ENCODE measurements around the gene PAK1. TPM values are rescaled to one million over a fixed set of nuclear protein-coding genes. Genes with fewer than 3 reads are reported as not detected.

The PAK1 gene
- total and polyA plus RNA-seq, 2 donors (not counting 1 experiment from before 2014, with no cell fraction given) = 11.9 to 23.4 TPM

DNA sequence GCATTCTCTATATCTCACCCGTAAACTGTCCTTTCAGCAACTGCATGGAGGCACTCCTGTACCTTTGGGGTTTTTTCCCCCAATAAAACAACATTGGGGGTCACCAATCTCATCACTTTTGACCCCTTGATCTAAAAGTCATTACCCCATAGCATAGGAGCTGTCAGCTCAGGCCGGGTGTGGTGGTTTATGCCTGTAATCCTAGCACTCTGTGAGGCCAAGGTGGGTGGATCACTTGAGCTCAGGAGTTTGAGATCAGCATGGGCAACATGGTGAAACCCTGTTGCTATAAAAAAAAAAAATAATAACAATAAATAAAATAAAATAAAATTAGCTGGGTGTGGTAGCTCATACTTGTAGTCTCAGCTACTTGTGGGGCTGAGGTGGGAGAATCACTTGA is 155.3 kb downstream of the PAK1 start:
- CTCF ChIA-PET = no interaction called here

DNA sequence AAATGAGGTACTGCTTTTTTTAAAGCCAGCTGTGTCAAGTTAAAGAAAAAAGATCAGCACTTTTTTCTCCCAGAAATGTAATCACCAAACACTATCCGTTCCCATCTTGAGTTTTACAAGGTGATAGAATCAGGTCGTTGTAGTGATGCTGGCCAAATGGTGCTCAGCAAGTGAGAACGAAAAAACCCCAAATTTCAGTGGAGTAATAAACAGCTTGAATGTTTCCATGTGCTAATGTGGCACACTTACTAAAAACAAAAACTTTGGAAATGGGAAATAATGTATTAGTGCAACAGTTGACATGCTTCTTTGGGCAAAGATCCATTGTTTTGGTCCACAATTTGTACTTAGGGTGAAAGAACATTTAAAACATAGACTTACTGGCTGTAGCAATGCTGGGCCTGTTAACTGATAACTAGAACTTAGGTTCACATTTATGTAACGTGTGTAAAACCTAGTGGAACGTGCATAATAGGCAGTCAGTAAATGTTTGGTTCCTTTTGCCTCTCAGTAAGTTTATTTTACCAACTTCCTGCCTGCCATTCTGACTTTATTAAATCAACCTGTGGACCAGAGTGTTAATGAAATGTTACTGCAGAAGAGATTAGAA is 157.1 kb downstream of the PAK1 start:
- H3K4me1 Mint-ChIP-seq = no peaks in the 10 kb centered on the region
- no peaks in the 10 kb centered on the region for H3K9me3 Mint-ChIP-seq (ENCODE audit: insufficient read depth)
- Histone ChIP-seq H3K27ac (ENCODE audit: low read length in 2 of 2) (no peak overlapping the region), H3K27me3 (replicated peaks in 1 of 4; ENCODE audit: control extremely low read depth in 1 of 4, control insufficient read depth in 3 of 4, insufficient read depth in 4 of 4, low read length in 3 of 4) (no peaks in the 10 kb centered on the region), H3K4me3 (ENCODE audit: control extremely low read depth in 1 of 5, extremely low read depth in 1 of 5, insufficient read depth in 1 of 5, low read depth in 2 of 5, low read length in 4 of 5) (no peak overlapping the region), H3K9me3 (ENCODE audit: control extremely low read depth in 1 of 3, control insufficient read depth in 2 of 3, insufficient read depth in 1 of 3, low read length in 2 of 3) (peaks cover 0 to 2% (median 0%) of the 10 kb centered on the region in 3 donors), H3K79me2 (ENCODE audit: control insufficient read depth, insufficient read depth, low read length) (no peaks in the 10 kb centered on the region), H3K4me1 (ENCODE audit: control insufficient read depth in 2 of 2, insufficient read depth in 2 of 2, low read length in 2 of 2) (no peaks in the 10 kb centered on the region), H3K4me2 (replicated peaks; ENCODE audit: low read depth, low read length, poor library complexity, severe bottlenecking) (no peak overlapping the region), H2AFZ (ENCODE audit: insufficient read depth, low read depth, low read length, poor library complexity, severe bottlenecking) (no peak overlapping the region), H3K36me3 (replicated peaks in 1 of 2; ENCODE audit: control extremely low read depth in 1 of 2, control insufficient read depth in 1 of 2, extremely low read depth in 1 of 2, insufficient read depth in 2 of 2, low read length in 1 of 2) (peaks cover 0 to 4% of the 10 kb centered on the region in 2 experiments), H4K20me1 (ENCODE audit: control insufficient read depth, insufficient read depth, low read length, poor library complexity, severe bottlenecking) (no peaks in the 10 kb centered on the region), H3K9ac (ENCODE audit: low read length) (no peak overlapping the region)
- TF ChIP-seq EZH2 (IDR thresholded peaks at IDR 0.05; ENCODE audit: borderline replicate concordance, insufficient read depth, low read depth, low read length, poor library complexity, severe bottlenecking) = no peak
- TF ChIP-seq, protein P1, sequence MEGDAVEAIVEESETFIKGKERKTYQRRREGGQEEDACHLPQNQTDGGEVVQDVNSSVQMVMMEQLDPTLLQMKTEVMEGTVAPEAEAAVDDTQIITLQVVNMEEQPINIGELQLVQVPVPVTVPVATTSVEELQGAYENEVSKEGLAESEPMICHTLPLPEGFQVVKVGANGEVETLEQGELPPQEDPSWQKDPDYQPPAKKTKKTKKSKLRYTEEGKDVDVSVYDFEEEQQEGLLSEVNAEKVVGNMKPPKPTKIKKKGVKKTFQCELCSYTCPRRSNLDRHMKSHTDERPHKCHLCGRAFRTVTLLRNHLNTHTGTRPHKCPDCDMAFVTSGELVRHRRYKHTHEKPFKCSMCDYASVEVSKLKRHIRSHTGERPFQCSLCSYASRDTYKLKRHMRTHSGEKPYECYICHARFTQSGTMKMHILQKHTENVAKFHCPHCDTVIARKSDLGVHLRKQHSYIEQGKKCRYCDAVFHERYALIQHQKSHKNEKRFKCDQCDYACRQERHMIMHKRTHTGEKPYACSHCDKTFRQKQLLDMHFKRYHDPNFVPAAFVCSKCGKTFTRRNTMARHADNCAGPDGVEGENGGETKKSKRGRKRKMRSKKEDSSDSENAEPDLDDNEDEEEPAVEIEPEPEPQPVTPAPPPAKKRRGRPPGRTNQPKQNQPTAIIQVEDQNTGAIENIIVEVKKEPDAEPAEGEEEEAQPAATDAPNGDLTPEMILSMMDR (IDR thresholded peaks at IDR 0.05) = no peak
- CTCF ChIA-PET = no interaction called here
- POLR2A ChIA-PET = no interaction called here
- ATAC-seq (ENCODE audit: low read depth) = no peak
- intact Hi-C loops (cut with micrococcal nuclease) = no loop called here
- DNase-seq = no peak
- H3K4me3 Mint-ChIP-seq = no peak overlapping the region
- 40% methylated on average over 1 of the region's 5 CpGs for WGBS (ENCODE audit: insufficient coverage)
- no peak overlapping the region for H3K27ac Mint-ChIP-seq
- H3K27me3 Mint-ChIP-seq = peaks cover 3% of the 10 kb centered on the region

More for the DNA sequence above, 155.3 kb downstream of the PAK1 start:
- no peaks in the 10 kb centered on the region for H3K27me3 ChIP-seq (replicated peaks in 1 of 4; ENCODE audit: control extremely low read depth in 1 of 4, control insufficient read depth in 3 of 4, insufficient read depth in 4 of 4, low read length in 3 of 4)
- Mint-ChIP-seq H3K4me3 (no peak overlapping the region), H3K27ac (no peak overlapping the region), H3K9me3 (ENCODE audit: insufficient read depth) (no peaks in the 10 kb centered on the region), H3K4me1 (no peaks in the 10 kb centered on the region), H3K27me3 (peaks cover 3% of the 10 kb centered on the region)
- no peaks in the 10 kb centered on the region for H4K20me1 ChIP-seq (ENCODE audit: control insufficient read depth, insufficient read depth, low read length, poor library complexity, severe bottlenecking)
- intact Hi-C loops (cut with micrococcal nuclease) = no loop called here
- no peaks in the 10 kb centered on the region for H3K4me1 ChIP-seq (ENCODE audit: control insufficient read depth in 2 of 2, insufficient read depth in 2 of 2, low read length in 2 of 2)
- ATAC-seq (ENCODE audit: low read depth) = no peak
- WGBS (ENCODE audit: insufficient coverage) = 100% methylated on average over 1 of the region's 2 CpGs
- no peaks in the 10 kb centered on the region for H3K9me3 ChIP-seq (ENCODE audit: control extremely low read depth in 1 of 3, control insufficient read depth in 2 of 3, insufficient read depth in 1 of 3, low read length in 2 of 3)
- H3K9ac ChIP-seq (ENCODE audit: low read length) = no peak overlapping the region
- POLR2A ChIA-PET = no interaction called here
- H3K4me2 ChIP-seq (replicated peaks; ENCODE audit: low read depth, low read length, poor library complexity, severe bottlenecking) = no peak overlapping the region
- TF ChIP-seq, protein P1 (IDR thresholded peaks at IDR 0.05) = no peak
- no peak for TF ChIP-seq EZH2 (IDR thresholded peaks at IDR 0.05; ENCODE audit: borderline replicate concordance, insufficient read depth, low read depth, low read length, poor library complexity, severe bottlenecking)
- H3K36me3 ChIP-seq (replicated peaks in 1 of 2; ENCODE audit: control extremely low read depth in 1 of 2, control insufficient read depth in 1 of 2, extremely low read depth in 1 of 2, insufficient read depth in 2 of 2, low read length in 1 of 2) = peaks cover 0 to 7% of the 10 kb centered on the region in 2 experiments
- no peak for DNase-seq
- no peaks in the 10 kb centered on the region for H3K79me2 ChIP-seq (ENCODE audit: control insufficient read depth, insufficient read depth, low read length)
- no peak overlapping the region for H3K4me3 ChIP-seq (ENCODE audit: control extremely low read depth in 1 of 5, extremely low read depth in 1 of 5, insufficient read depth in 1 of 5, low read depth in 2 of 5, low read length in 4 of 5)
- no peak overlapping the region for H3K27ac ChIP-seq (ENCODE audit: low read length in 2 of 2)
- H2AFZ ChIP-seq (ENCODE audit: insufficient read depth, low read depth, low read length, poor library complexity, severe bottlenecking) = no peak overlapping the region

Measured in B cell (primary cell).